ENCODE measurements around the gene IL19. TPM values are rescaled to one million over a fixed set of nuclear protein-coding genes. Genes with fewer than 3 reads are reported as not detected.

The IL19 gene
- total and polyA plus RNA-seq, 4 donors = not detected

DNA sequence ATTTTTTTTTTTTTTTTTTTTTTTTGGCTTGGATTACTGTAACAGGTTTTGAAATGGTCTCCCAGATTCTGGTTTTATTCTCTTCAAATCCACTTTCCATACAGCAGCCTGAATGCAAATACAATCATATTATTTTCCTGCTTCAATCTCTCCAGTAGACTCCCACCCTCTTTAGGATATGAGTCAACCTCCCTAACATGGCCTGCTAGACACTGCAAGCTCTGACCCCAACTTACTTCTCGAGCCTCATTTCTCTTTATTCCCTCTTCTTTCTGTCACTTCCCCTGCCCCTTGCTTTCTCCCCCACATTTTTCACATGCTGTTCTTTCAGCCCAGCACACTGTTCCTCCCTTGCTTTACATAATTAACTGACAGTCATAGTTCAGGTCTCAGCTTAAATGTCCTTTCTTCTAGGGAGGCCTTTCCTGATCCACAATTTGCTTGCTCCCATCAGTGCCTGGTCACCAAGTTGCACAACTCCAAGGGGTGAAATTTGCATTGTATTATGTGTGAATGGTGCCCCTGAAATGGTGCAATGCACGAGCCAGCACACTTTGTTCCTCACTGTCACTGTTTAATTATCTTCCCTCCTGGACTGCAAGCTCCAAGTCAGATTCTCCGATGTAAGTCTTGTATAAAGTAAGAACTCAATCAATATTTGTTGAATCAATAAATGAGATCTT lies 22.1 kb upstream of the IL19 start:
- DNase-seq (ENCODE audit: low spot score) = no peak
- Histone ChIP-seq H3K4me1 (ENCODE audit: control insufficient read depth in 4 of 4, insufficient read depth in 4 of 4, low read length in 3 of 4) (no peaks in the 10 kb centered on the region), H3K9me3 (ENCODE audit: control insufficient read depth in 4 of 4, low read length in 3 of 4) (no peaks in the 10 kb centered on the region), H3K27ac (ENCODE audit: low read depth in 1 of 2, low read length in 2 of 2) (no peak overlapping the region), H3K27me3 (ENCODE audit: control insufficient read depth in 4 of 4, insufficient read depth in 4 of 4, low read length in 3 of 4) (no peaks in the 10 kb centered on the region), H3K9ac (ENCODE audit: low read depth in 1 of 2, low read length in 2 of 2) (no peak overlapping the region), H3K4me3 (ENCODE audit: low read depth in 1 of 3, low read length in 3 of 3) (no peak overlapping the region), H3K36me3 (ENCODE audit: control insufficient read depth in 4 of 4, insufficient read depth in 3 of 4, low read depth in 1 of 4, low read length in 3 of 4) (no peaks in the 10 kb centered on the region)
- 73% methylated on average over 3 of the region's 3 CpGs for WGBS
- no peak for TF ChIP-seq FOXA1 (IDR thresholded peaks at IDR 0.05)
- TF ChIP-seq SP1 (IDR thresholded peaks at IDR 0.05) = no peak
- no peak for TF ChIP-seq YY1 (IDR thresholded peaks at IDR 0.05)
- TF ChIP-seq EGR1 (IDR thresholded peaks at IDR 0.05; ENCODE audit: low read depth in 2 of 2) = no peak
- TF ChIP-seq TAF1 (conservative IDR thresholded peaks at IDR 0.05) = no peak
- no peak for TF ChIP-seq REST (IDR thresholded peaks at IDR 0.05)
- TF ChIP-seq HNF4G (IDR thresholded peaks at IDR 0.05) = no peak
- TF ChIP-seq GABPA (IDR thresholded peaks at IDR 0.05 in 1 of 2, conservative IDR thresholded peaks at IDR 0.05 in 1 of 2) = no peak
- no peak for TF ChIP-seq NR2F2 (IDR thresholded peaks at IDR 0.05)
- TF ChIP-seq, protein P1, sequence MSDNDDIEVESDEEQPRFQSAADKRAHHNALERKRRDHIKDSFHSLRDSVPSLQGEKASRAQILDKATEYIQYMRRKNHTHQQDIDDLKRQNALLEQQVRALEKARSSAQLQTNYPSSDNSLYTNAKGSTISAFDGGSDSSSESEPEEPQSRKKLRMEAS (IDR thresholded peaks at IDR 0.05) = no peak
- TF ChIP-seq, protein P2, sequence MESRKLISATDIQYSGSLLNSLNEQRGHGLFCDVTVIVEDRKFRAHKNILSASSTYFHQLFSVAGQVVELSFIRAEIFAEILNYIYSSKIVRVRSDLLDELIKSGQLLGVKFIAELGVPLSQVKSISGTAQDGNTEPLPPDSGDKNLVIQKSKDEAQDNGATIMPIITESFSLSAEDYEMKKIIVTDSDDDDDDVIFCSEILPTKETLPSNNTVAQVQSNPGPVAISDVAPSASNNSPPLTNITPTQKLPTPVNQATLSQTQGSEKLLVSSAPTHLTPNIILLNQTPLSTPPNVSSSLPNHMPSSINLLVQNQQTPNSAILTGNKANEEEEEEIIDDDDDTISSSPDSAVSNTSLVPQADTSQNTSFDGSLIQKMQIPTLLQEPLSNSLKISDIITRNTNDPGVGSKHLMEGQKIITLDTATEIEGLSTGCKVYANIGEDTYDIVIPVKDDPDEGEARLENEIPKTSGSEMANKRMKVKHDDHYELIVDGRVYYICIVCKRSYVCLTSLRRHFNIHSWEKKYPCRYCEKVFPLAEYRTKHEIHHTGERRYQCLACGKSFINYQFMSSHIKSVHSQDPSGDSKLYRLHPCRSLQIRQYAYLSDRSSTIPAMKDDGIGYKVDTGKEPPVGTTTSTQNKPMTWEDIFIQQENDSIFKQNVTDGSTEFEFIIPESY (IDR thresholded peaks at IDR 0.05) = no peak
- no peak for TF ChIP-seq HNF4A (conservative IDR thresholded peaks at IDR 0.05)
- TF ChIP-seq RXRA (IDR thresholded peaks at IDR 0.05) = no peak
- no peak for TF ChIP-seq FOXA2 (IDR thresholded peaks at IDR 0.05)

GRCh38 chr1:206751891-206752290 lies 18.7 kb upstream of the IL19 start:
- no peak for DNase-seq (ENCODE audit: low spot score)
- Histone ChIP-seq H3K9ac (ENCODE audit: low read depth in 1 of 2, low read length in 2 of 2) (no peak overlapping the region), H3K4me3 (ENCODE audit: low read depth in 1 of 3, low read length in 3 of 3) (no peak overlapping the region), H3K27me3 (ENCODE audit: control insufficient read depth in 4 of 4, insufficient read depth in 4 of 4, low read length in 3 of 4) (no peaks in the 10 kb centered on the region), H3K9me3 (ENCODE audit: control insufficient read depth in 4 of 4, low read length in 3 of 4) (no peaks in the 10 kb centered on the region), H3K4me1 (ENCODE audit: control insufficient read depth in 4 of 4, insufficient read depth in 4 of 4, low read length in 3 of 4) (no peaks in the 10 kb centered on the region), H3K36me3 (ENCODE audit: control insufficient read depth in 4 of 4, insufficient read depth in 3 of 4, low read depth in 1 of 4, low read length in 3 of 4) (no peaks in the 10 kb centered on the region), H3K27ac (ENCODE audit: low read depth in 1 of 2, low read length in 2 of 2) (no peak overlapping the region)
- 55% methylated on average over 5 of the region's 5 CpGs for WGBS
- TF ChIP-seq JUND (IDR thresholded peaks at IDR 0.05) = no peak
- no peak for TF ChIP-seq SP1 (IDR thresholded peaks at IDR 0.05)
- TF ChIP-seq REST (IDR thresholded peaks at IDR 0.05) = no peak
- TF ChIP-seq HNF4A (conservative IDR thresholded peaks at IDR 0.05) = no peak
- TF ChIP-seq, protein P3, sequence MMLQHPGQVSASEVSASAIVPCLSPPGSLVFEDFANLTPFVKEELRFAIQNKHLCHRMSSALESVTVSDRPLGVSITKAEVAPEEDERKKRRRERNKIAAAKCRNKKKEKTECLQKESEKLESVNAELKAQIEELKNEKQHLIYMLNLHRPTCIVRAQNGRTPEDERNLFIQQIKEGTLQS (IDR thresholded peaks at IDR 0.05) = no peak
- no peak for TF ChIP-seq RXRA (IDR thresholded peaks at IDR 0.05)
- no peak for TF ChIP-seq NR2F2 (IDR thresholded peaks at IDR 0.05)
- TF ChIP-seq, protein P4, sequence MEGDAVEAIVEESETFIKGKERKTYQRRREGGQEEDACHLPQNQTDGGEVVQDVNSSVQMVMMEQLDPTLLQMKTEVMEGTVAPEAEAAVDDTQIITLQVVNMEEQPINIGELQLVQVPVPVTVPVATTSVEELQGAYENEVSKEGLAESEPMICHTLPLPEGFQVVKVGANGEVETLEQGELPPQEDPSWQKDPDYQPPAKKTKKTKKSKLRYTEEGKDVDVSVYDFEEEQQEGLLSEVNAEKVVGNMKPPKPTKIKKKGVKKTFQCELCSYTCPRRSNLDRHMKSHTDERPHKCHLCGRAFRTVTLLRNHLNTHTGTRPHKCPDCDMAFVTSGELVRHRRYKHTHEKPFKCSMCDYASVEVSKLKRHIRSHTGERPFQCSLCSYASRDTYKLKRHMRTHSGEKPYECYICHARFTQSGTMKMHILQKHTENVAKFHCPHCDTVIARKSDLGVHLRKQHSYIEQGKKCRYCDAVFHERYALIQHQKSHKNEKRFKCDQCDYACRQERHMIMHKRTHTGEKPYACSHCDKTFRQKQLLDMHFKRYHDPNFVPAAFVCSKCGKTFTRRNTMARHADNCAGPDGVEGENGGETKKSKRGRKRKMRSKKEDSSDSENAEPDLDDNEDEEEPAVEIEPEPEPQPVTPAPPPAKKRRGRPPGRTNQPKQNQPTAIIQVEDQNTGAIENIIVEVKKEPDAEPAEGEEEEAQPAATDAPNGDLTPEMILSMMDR (IDR thresholded peaks at IDR 0.05; ENCODE audit: low read depth, low read length, missing input control) = no peak
- TF ChIP-seq FOXA1 (IDR thresholded peaks at IDR 0.05) = no peak
- TF ChIP-seq, protein P2 (IDR thresholded peaks at IDR 0.05) = no peak
- TF ChIP-seq RAD21 (IDR thresholded peaks at IDR 0.05) = no peak
- TF ChIP-seq HNF4G (IDR thresholded peaks at IDR 0.05) = no peak
- no peak for TF ChIP-seq EGR1 (IDR thresholded peaks at IDR 0.05; ENCODE audit: low read depth in 2 of 2)
- no peak for TF ChIP-seq FOXA2 (IDR thresholded peaks at IDR 0.05)

Measured in liver (tissue), 9 donors.